BE2C (cell line): ENCODE results near the gene COP1.
"Not testable (repeated sequence)": the region's sequence is repeated elsewhere in the genome, so short reads cannot be mapped to it uniquely, and the experiment has no call there.

Source experiments
- DNase-seq: peaks from one replicate; pipeline ENCODE4 v3.0.0-alpha.2; 2020
- H3K27me3 ChIP-seq: fragments of 250-450 bp; sonication (Bioruptor Pico); 2 replicates; pipeline ENCODE4 v1.5.1; 2020; ENCODE audit warnings: mild to moderate bottlenecking
- H3K36me3 ChIP-seq: fragments of 250-450 bp; sonication (Bioruptor Pico); 2 replicates; pipeline ENCODE4 v1.5.1; 2020; ENCODE audit warnings: mild to moderate bottlenecking
- H3K4me1 ChIP-seq: fragments of 250-450 bp; sonication (Bioruptor Pico); 2 replicates; pipeline ENCODE4 v1.5.1; 2020
- H3K4me3 ChIP-seq: 2 replicates; pipeline ENCODE4 v1.5.1; 2011; ENCODE audit warnings: low read depth, low read length
- H3K9me3 ChIP-seq: fragments of 250-450 bp; sonication (Bioruptor Pico); 2 replicates; pipeline ENCODE4 v1.5.1; 2020
- TF ChIP-seq, protein P1 (sequence below): IDR thresholded peaks from 2 replicates; pipeline ENCODE4 v1.5.1; 2012; ENCODE audit warnings: mild to moderate bottlenecking, low read depth, low read length

Gene COP1

DNA sequence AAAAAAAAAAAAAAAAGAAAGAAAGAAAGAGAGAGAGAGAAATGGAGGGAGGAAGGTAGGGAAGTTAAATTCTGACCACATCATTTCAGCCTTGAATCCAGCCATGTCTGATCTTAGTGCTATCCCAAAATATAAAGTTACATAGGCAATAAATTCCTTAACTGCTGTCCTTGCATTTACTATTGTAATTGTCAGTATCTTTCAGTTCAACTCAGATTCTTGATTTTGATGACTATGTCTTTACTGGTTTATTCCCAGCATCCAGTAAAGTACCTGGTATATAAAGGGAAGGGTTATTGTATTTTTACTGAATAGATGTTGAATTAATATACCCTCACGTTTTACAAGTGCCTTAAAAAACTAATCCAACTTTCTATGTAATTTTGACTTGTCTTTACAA, 8.9 kb upstream of the COP1 start:
- DNase-seq: no peak
- Histone ChIP-seq H3K9me3 (no peaks in the 10 kb centered on the region), H3K4me1 (no peaks in the 10 kb centered on the region), H3K27me3 (peaks cover 13% of the 10 kb centered on the region; the same call in 1 of the 2 replicates), H3K36me3 (no peaks in the 10 kb centered on the region), H3K4me3 (no peak overlapping the region)
- TF ChIP-seq, protein P1, sequence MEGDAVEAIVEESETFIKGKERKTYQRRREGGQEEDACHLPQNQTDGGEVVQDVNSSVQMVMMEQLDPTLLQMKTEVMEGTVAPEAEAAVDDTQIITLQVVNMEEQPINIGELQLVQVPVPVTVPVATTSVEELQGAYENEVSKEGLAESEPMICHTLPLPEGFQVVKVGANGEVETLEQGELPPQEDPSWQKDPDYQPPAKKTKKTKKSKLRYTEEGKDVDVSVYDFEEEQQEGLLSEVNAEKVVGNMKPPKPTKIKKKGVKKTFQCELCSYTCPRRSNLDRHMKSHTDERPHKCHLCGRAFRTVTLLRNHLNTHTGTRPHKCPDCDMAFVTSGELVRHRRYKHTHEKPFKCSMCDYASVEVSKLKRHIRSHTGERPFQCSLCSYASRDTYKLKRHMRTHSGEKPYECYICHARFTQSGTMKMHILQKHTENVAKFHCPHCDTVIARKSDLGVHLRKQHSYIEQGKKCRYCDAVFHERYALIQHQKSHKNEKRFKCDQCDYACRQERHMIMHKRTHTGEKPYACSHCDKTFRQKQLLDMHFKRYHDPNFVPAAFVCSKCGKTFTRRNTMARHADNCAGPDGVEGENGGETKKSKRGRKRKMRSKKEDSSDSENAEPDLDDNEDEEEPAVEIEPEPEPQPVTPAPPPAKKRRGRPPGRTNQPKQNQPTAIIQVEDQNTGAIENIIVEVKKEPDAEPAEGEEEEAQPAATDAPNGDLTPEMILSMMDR: no peak

DNA sequence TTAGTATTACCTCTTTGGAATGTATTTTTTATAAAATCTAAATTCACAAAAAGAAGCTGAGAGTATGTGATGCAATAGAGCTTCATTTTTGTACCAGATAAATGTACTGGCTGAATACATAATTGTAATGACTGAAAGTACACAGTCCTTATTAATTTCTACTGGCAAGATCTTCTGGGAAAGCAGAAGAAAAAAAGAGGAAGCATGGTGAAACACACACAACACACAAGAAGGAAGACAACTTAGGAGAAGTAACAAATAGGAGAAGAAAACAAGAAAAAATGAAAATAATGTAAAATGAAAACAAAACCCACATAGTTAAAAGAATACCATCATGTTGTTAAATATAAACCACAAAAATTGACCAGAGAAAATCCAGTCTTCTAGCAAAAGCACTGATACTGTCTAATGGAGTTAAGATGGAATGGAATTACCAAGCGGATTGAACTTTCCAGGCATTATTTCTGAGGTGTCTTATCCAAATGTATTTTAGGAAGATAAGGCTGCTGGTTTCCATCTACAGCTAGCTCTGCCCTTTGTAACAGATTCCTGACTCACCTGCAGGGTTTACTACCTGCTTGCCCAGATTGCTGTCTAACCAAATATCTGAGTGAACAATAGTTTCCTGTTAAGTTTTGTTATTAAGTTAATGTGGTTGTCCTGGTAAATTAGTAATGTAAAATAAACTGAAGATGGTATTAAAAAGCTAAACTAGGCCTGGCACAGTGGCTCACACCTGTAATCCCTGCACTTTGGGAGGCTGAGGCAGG, 4.5 kb upstream of the COP1 start:
- DNase-seq: no peak

DNA sequence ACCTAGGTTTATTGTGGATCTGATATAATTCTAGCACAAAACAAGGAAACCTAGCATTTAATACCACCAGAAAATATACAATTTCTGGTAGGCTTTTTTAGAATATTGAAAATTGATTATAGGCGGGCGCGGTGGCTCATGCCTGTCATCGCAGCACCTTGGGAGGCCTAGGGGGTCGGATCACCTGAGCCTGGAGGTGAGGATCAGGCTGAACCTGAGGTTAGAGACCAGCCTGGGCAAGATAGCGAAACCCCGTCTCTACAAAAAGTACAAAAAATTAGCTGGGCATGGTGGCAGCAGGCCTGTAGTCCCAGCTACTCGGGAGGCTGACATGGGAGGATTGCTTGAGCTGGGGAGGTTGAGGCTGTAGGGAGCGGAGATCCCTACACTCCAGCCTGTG, 948 bp upstream of the COP1 start:
- no peaks in the 10 kb centered on the region for H3K4me1 ChIP-seq
- no peaks in the 10 kb centered on the region for H3K27me3 ChIP-seq
- DNase-seq: no peak
- no peaks in the 10 kb centered on the region for H3K36me3 ChIP-seq
- H3K4me3 ChIP-seq: peak overlapping the region; percentile 95
- H3K9me3 ChIP-seq: no peaks in the 10 kb centered on the region
- TF ChIP-seq, protein P1: no peak

More for the DNA sequence above, 4.5 kb upstream of the COP1 start:
- H3K4me3 ChIP-seq: no peak overlapping the region
- no peaks in the 10 kb centered on the region for H3K4me1 ChIP-seq
- TF ChIP-seq, protein P1: no peak
- no peaks in the 10 kb centered on the region for H3K36me3 ChIP-seq
- H3K9me3 ChIP-seq: no peaks in the 10 kb centered on the region
- H3K27me3 ChIP-seq: peaks cover 9% of the 10 kb centered on the region; the same call in 1 of the 2 replicates

DNA sequence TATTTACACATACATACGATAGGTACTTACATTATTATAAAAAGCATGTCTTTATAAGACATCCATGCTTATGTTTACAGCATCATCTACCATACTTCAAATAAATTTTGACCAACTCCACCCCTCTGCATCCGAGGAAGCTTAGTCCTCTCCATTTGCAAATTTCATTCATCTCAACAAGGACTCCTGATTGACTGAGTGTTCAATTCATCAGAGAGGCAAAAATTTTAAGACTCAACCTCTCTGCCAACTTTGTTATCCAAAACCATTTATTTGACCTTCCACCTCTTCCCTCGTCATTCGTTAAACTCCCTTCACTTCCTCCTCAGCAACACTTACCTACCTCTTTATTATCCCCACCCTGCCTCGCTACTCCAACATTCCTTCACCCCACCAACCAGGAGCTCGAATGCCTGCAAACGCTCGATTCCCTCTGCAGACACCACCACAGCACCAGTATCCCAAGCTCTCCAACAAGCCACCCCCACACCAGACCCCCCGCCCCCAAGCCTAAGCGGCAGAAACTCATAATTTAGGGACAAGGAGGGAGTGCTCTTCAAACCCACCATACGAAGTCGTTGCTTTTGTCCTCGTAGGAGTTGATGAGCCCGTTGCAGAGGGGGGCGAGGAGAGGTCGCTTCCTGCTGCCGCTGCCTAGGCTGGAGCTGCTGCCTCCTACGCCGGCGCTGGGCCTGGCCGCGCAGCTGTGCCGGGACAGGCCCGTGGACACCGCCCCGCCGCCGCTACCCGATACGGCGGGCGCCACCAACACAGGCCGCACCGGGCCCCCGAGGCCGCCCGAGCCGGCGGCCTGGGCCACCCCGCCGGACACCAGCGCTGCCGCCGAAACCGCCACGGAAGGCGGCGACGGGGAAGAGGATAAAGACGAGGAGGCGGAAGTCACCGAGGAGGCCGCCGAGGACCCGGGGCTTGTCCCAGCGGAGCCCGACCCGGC, 803 bp downstream of the COP1 start:
- no peaks in the 10 kb centered on the region for H3K4me1 ChIP-seq
- DNase-seq: peak; percentile 44
- peak overlapping the region; percentile 95 for H3K4me3 ChIP-seq
- H3K36me3 ChIP-seq: no peaks in the 10 kb centered on the region
- H3K9me3 ChIP-seq: no peaks in the 10 kb centered on the region
- TF ChIP-seq, protein P1: no peak
- no peaks in the 10 kb centered on the region for H3K27me3 ChIP-seq

DNA sequence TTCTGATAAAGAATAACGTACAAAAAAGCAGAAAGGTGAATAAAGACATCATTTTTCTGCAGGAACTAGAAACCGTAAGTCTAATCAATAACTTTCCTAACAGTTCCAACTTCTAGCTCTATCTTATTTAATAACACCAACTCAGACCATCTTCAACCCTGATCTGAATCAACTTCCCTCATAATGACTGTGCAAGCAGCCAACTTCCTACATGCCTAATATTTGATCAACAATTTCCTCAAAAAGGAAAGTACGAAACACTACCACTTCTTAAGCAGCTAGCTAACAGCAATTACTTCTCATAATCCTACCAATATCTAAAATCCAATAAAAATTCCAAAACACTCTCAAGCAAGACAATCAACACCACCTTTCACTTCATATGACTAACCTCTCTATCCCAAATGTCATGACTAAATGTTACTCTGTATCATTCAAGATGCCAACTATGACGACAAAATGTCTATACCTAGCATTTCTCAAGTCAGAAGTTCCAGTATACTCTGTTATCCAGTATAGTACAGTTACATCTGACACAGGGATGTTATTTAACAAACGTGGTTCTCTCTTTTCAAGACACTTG, 1.7 kb downstream of the COP1 start:
- H3K27me3 ChIP-seq: no peaks in the 10 kb centered on the region
- H3K4me3 ChIP-seq: peak overlapping the region; percentile 95
- DNase-seq: no peak
- no peaks in the 10 kb centered on the region for H3K9me3 ChIP-seq
- H3K36me3 ChIP-seq: no peaks in the 10 kb centered on the region
- H3K4me1 ChIP-seq: no peaks in the 10 kb centered on the region
- TF ChIP-seq, protein P1: no peak

DNA sequence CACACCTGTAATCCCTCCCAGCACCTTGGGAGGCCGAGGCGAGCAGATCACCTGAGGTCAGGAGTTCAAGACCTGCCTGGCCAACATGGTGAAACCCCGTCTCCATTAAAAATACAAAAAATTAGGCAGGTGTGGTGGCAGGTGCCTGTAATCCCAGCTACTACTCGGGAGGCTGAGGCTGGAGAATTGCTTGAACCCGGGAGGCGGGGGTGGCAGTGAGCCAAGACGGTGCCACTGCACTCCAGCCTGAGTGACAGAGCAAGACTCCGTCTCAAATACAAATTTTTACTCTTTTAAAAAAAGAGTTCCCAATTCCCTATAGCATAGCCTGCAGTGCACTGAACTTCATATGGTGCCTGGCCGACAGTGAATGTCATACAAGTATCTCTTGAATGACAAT, 2.4 kb downstream of the COP1 start:
- H3K36me3 ChIP-seq, H3K9me3 ChIP-seq, H3K27me3 ChIP-seq, H3K4me3 ChIP-seq, H3K4me1 ChIP-seq, DNase-seq: not testable (repeated sequence)
